Keratinocyte (primary cell): ENCODE results near the gene CXCL12. TPM values are rescaled to one million over a fixed set of nuclear protein-coding genes. Genes with fewer than 3 reads are reported as not detected.

Experiments used
- DNase-seq: peaks from one replicate; pipeline ENCODE4 v3.0.0-alpha.2; 2011; ENCODE audit warnings: low read depth, missing footprints, low spot score
- FAIRE-seq: peaks from 2 replicates; lab custom pipeline; 2011; peaks lifted over from hg19 to GRCh38; lab: Jason Lieb, UNC
- H2AFZ ChIP-seq: 2 replicates; pipeline ENCODE4 v1.6.0; 2012; ENCODE audit warnings: low read length, control low read depth, inconsistent platforms; ENCODE audit not compliant: control insufficient read depth
- H3K27ac ChIP-seq: 2 replicates; pipeline ENCODE4 v1.5.1; 2011; ENCODE audit warnings: low read length; ENCODE audit not compliant: control insufficient read depth, insufficient read depth
- H3K27me3 ChIP-seq: 3 replicates; pipeline ENCODE4 v1.6.0; 2011; ENCODE audit warnings: low read length; ENCODE audit not compliant: control insufficient read depth, insufficient read depth; ENCODE audit errors: extremely low read depth
- H3K36me3 ChIP-seq, 2 experiments: 2 replicates in 1 of 2; 3 replicates in 1 of 2; pipeline ENCODE4 v1.5.1; 2011; ENCODE audit warnings: low read length in 2 of 2, mild to moderate bottlenecking in 1 of 2; ENCODE audit not compliant: control insufficient read depth in 2 of 2, insufficient read depth in 2 of 2; ENCODE audit errors: extremely low read depth in 1 of 2
- H3K4me1 ChIP-seq: 3 replicates; pipeline ENCODE4 v1.5.1; 2011; ENCODE audit warnings: low read length; ENCODE audit not compliant: control insufficient read depth, insufficient read depth; ENCODE audit errors: extremely low read depth
- H3K4me2 ChIP-seq: 3 replicates; pipeline ENCODE4 v1.6.0; 2011; ENCODE audit warnings: low read depth, low read length; ENCODE audit not compliant: control insufficient read depth, insufficient read depth; ENCODE audit errors: extremely low read depth
- H3K4me3 ChIP-seq, 3 experiments: fragments of 200-600 bp in 1 of 3; sonication (generic) in 1 of 3; 2 replicates in 2 of 3; 3 replicates in 1 of 3; pipeline ENCODE4 v1.5.1; 2011 to 2016; ENCODE audit warnings: low read length in 3 of 3, mild to moderate bottlenecking in 3 of 3, control low read depth in 2 of 3, inconsistent platforms in 1 of 3, low read depth in 1 of 3, mixed read lengths in 1 of 3, mixed run types in 1 of 3, moderate library complexity in 1 of 3; ENCODE audit not compliant: control insufficient read depth in 2 of 3, insufficient read depth in 2 of 3; ENCODE audit errors: extremely low read depth in 1 of 3
- H3K79me2 ChIP-seq: 2 replicates; pipeline ENCODE4 v1.6.0; 2012; ENCODE audit warnings: low read length; ENCODE audit not compliant: control insufficient read depth, insufficient read depth
- H3K9ac ChIP-seq: 3 replicates; pipeline ENCODE4 v1.6.0; 2011; ENCODE audit warnings: low read length; ENCODE audit not compliant: control insufficient read depth, insufficient read depth; ENCODE audit errors: extremely low read depth
- H3K9me1 ChIP-seq: 3 replicates; pipeline ENCODE4 v1.6.0; 2011; ENCODE audit warnings: low read length; ENCODE audit not compliant: control insufficient read depth, insufficient read depth; ENCODE audit errors: extremely low read depth
- H3K9me3 ChIP-seq: 2 replicates; pipeline ENCODE4 v1.5.1; 2012; ENCODE audit warnings: low read depth, low read length; ENCODE audit not compliant: control insufficient read depth
- H4K20me1 ChIP-seq: 3 replicates; pipeline ENCODE4 v1.6.0; 2011; ENCODE audit warnings: low read length; ENCODE audit not compliant: control insufficient read depth, insufficient read depth; ENCODE audit errors: extremely low read depth
- CTCF ChIP-seq, 3 experiments: IDR thresholded peaks in 1 of 3; conservative IDR thresholded peaks in 1 of 3; optimal IDR thresholded peaks in 1 of 3; 2 replicates in 2 of 3; 3 replicates in 1 of 3; pipeline versions ENCODE3 to v1.5.1; 2011; ENCODE audit warnings: low read length in 3 of 3, mild to moderate bottlenecking in 3 of 3, moderate library complexity in 2 of 3, control low read depth in 1 of 3, inconsistent platforms in 1 of 3; ENCODE audit not compliant: insufficient read depth in 2 of 3; ENCODE audit errors: extremely low read depth in 1 of 3
- EZH2 ChIP-seq: IDR thresholded peaks from one replicate; pipeline ENCODE4 v1.6.1; 2012; ENCODE audit warnings: inconsistent platforms, mild to moderate bottlenecking, low read length, moderate library complexity
- dilution Hi-C: fragments of 300-500 bp; cut with MboI; formaldehyde crosslinking; loops from one replicate; pipeline ENCODE4 v1.7.0; 2020; ENCODE audit warnings: low sequenced_read_pairs; ENCODE audit not compliant: extremely low pct_ligation_motif_present
- polyA plus RNA-seq, 5 experiments: library from polyadenylated mRNA; depleted of rRNA in 3 of 5; stranded (reverse) in 3 of 5; stranded (forward) in 1 of 5; unstranded in 1 of 5; fragments of >200 nt; gene quantifications; 1 replicate in 1 of 5; 2 replicates in 3 of 5; 3 replicates in 1 of 5; pipeline versions ENCODE4 v1.2.1 to v1.2.3, GENCODE V29; 2011 to 2012; ENCODE audit warnings: missing spikeins in 2 of 5, low read depth in 1 of 5, low replicate concordance in 1 of 5

The CXCL12 gene
- polyA plus RNA-seq, 1 donor (not counting 4 experiments of a cell fraction or from before 2014, with no cell fraction given) = not detected

GRCh38 chr10:44361109-44361508, 23.8 kb downstream of the CXCL12 start:
- no peak for FAIRE-seq
- H3K9me1 ChIP-seq = no peaks in the 10 kb centered on the region
- H4K20me1 ChIP-seq = no peaks in the 10 kb centered on the region
- no peaks in the 10 kb centered on the region for H3K36me3 ChIP-seq
- no peak overlapping the region for H2AFZ ChIP-seq
- TF ChIP-seq EZH2 = no peak
- TF ChIP-seq CTCF (optimal IDR thresholded peaks at IDR 0.05 in 1 of 3, IDR thresholded peaks at IDR 0.05 in 1 of 3, conservative IDR thresholded peaks at IDR 0.05 in 1 of 3; ENCODE audit: extremely low read depth in 1 of 3, insufficient read depth in 2 of 3, low read length in 3 of 3) = no peak
- peaks cover 2% of the 10 kb centered on the region for H3K9me3 ChIP-seq
- H3K4me1 ChIP-seq = no peaks in the 10 kb centered on the region
- dilution Hi-C loops = no loop called here
- H3K79me2 ChIP-seq = no peaks in the 10 kb centered on the region
- H3K27ac ChIP-seq = no peak overlapping the region
- no peak for DNase-seq
- H3K9ac ChIP-seq = no peak overlapping the region
- H3K4me2 ChIP-seq = no peak overlapping the region
- no peak overlapping the region for H3K4me3 ChIP-seq
- H3K27me3 ChIP-seq = no peaks in the 10 kb centered on the region

DNA sequence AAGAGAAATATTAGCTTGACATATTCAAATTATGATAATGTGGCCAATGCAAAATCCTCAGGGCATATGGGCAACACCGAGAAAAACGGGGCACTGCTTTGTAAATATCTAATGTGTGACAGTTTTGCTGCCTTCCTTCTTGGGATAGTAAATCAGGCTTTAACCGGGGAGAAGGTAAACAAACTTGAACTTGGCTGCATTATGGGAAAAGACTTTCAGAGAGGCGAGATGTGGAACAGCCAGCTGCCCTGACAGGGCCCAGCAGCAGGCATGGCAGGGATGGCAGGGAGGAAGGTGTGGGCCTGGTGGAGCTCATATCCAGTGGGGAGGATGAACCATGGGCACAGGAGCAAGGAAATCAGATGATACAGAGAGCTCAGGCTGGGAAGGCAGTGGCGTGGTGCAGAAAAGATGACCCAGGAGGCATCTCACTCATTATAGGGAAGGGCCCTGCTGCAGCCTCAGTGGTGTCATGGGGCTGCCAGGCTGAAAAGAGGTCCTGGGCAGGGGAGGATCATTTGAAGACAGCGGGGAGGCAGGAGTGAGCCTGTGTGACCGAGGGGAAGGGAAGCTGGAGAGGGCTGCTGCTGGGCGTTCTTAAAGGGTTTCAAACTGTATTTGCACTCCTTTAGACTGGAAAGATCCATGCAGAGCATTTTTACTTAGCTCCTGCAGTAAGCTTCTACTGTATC, 26.7 kb downstream of the CXCL12 start:
- dilution Hi-C loops = no loop called here
- Histone ChIP-seq H3K79me2 (no peaks in the 10 kb centered on the region), H3K27me3 (no peaks in the 10 kb centered on the region), H3K9me3 (peaks cover under 1% of the 10 kb centered on the region), H3K9ac (no peak overlapping the region), H3K4me2 (no peak overlapping the region), H2AFZ (no peak overlapping the region), H3K36me3 (no peaks in the 10 kb centered on the region), H3K27ac (no peak overlapping the region), H3K4me1 (no peaks in the 10 kb centered on the region), H4K20me1 (no peaks in the 10 kb centered on the region), H3K9me1 (no peaks in the 10 kb centered on the region), H3K4me3 (no peak overlapping the region)
- FAIRE-seq = no peak
- TF ChIP-seq CTCF (optimal IDR thresholded peaks at IDR 0.05 in 1 of 3, IDR thresholded peaks at IDR 0.05 in 1 of 3, conservative IDR thresholded peaks at IDR 0.05 in 1 of 3; ENCODE audit: extremely low read depth in 1 of 3, insufficient read depth in 2 of 3, low read length in 3 of 3) (no peak), EZH2 (no peak)
- no peak for DNase-seq
